ENCODE results near the gene LAMC1.

The LAMC1 gene

DNA sequence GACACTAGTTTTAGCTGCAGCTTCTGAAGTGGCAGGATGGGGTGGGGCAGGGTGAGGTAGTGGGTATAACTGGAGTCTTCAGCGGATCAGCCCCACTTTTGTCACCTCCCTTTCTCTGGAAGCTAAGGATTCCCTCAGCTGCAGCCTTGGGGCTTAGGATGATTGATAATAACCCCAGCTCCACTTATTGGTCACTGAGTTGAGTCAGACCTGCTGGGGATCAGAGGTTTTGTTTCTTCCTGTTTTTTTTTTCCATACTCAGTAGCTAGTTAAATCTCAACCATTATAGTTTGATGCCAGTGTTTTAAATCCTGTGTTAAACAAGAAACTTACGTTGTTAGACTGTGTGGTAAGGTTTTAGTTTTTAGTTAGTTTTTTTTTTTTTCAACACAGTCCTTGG is 57.2 kb downstream of the LAMC1 start:
- no peak for DNase-seq (ENCODE audit: low spot score)

DNA sequence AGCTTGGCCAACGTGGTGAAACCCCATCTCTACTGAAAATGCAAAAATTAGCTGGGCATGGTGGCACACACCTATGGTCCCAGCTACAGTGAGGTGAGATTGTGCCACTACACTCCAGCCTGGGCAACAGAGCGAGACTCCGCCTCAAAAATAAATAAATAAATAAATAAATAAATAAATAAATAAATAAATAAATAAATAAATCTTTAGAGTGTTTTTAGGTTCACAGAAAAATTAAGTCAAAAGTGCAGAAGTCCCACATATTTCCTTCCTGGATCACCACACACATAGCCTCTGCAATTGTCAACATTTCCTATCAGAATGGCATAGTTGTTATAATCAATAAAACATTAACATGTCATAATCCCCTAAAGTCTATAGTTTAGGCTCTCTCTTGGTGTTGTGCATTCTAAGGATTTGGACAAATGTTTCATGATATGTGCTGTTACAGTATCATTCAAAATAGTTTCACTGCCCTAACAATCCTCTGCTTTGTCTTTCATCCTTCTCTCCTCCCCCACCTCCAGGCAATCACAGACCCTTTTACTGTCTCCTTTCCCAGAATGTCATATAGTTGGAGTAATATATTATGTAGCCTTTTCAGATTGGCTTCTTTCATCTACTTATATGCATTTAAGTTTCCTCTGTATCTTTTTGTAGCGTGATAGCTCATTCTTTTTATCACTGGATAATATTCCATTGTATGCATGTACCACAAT is 58.3 kb downstream of the LAMC1 start:
- DNase-seq (ENCODE audit: low spot score): no peak

DNA sequence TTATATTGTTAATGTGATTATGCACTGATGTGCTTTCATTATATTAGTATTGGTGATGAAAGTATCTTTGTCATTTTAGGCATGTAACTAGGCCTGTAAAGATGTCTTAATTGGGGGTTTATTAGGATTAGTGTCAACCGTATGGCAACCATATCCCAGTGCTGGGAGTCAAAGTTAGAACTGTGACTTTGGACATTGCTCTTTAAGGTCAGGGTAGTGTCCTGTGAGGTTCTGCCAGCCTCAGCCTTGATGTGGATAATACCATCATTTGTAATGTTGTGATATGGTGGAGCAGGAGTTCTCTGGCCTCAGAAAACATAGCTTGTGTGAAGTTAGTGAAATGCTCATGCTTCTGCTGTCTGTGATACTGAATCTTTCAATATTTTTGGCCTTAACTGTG is 59.4 kb downstream of the LAMC1 start:
- DNase-seq (ENCODE audit: low spot score): no peak

DNA sequence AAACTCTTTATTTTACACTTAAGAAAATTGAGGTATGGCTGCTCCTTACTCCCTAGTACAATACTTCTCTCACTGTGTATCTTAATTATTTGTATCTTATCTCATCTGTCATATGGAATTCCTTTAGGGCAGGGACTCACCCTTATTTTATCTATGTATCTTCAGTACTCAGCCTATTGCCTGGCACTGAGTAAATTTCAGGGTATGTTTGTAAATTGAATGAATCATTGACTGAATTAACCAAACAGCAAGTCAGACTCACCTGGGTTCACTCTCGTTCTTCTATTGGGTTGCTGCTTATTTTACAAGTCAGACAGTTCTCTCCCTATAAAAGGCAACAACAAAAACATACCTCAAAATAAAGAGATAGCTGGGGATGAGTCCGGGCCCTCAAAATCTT is 63.8 kb downstream of the LAMC1 start:
- DNase-seq (ENCODE audit: low spot score): no peak

DNA sequence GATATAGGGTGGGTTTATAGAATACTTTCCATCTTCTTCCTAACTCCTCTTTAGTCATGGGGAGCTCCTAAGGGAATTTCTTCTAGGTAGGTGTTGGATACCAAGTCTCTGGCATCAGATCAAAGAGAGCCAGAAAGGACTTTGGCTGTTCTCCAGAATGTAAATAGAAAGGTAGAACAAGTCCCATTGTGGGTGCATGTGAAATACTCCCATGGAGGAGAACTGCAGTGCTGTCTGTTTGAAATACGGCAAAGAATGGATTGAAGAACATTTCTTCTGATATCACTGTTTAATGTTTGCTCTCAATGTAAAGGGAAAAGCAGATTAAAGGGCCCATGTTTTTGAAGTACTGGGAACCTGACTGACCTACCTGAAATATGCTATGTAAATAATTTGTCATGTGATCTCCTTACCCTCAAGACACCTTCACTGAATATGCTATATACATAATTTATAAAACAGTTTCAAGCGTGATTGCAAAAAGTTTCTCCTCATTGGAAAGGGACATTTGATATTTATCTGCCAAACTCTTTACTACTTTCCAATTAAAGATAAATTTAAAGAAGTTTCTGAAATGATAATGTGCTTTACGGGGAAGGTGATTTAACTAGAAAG is 65.9 kb downstream of the LAMC1 start:
- peak; percentile 19 for DNase-seq (ENCODE audit: low spot score)

DNA sequence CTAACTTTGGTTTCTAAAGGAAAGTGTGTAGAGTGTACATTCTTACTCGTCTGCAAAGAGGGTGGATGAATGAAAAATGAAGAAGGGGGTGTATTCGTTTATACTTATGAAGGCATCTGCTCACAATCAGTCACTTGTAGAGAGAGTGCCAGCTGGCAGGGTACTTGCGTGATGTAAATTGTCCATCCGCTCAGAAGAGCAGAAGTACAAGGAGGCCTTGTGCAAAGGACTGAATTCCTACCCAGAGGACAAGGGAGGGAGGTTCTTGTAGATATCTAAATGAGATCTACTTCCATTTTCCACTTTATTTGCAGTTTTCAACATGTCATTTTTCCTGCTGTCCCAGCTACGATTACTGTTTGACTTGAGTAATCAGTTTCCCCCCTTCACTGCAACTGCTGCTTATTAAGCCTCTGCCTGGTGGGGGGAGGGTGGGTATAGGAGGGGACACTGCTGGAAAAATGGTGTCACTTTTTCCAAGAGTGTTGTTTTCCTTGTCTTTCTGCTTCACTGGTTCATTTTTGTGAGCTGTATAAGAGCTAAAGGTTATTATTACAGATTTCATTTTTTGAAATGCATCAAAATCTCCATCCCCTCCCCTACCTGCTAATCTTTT is 67.3 kb downstream of the LAMC1 start:
- DNase-seq (ENCODE audit: low spot score): no peak

DNA sequence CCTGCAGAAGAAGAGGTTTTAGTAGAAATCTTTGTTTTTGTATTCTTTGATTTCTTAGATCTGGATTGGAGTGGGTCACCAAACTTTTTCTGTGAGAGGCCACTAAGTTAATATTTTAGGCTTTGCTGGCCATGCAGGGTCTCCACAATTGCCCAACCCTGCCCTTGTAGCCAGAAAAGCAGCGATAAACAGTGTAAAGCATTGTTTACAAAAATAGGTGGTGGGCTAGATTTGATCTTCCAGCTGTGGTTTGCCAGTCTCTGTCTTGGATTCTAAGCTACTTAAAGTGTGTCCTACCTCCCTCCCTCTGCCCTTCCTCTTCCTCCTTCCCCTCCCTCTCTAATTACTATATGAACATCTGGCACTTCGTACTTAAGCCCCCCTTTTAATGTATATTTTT is 68.0 kb downstream of the LAMC1 start:
- DNase-seq (ENCODE audit: low spot score): no peak

DNA sequence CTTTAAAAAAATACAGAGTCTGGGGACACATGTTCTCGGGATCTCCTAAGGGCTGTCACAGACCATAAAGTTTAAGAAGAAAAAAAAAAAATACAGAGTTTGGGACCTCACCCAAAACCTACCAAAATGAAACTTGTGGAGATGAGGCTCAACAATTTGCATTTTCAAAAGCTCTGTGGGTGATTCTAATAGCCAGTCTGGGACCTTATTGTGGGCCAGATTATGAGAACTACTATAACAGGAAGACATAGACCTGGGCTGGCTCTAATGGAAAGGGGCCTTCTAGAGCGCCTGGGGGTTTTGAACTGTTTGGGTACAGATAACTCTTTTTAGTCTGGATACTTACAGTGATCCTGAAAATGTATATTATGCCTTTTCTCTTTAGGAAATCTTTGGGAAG is 69.1 kb downstream of the LAMC1 start:
- DNase-seq (ENCODE audit: low spot score): no peak

DNA sequence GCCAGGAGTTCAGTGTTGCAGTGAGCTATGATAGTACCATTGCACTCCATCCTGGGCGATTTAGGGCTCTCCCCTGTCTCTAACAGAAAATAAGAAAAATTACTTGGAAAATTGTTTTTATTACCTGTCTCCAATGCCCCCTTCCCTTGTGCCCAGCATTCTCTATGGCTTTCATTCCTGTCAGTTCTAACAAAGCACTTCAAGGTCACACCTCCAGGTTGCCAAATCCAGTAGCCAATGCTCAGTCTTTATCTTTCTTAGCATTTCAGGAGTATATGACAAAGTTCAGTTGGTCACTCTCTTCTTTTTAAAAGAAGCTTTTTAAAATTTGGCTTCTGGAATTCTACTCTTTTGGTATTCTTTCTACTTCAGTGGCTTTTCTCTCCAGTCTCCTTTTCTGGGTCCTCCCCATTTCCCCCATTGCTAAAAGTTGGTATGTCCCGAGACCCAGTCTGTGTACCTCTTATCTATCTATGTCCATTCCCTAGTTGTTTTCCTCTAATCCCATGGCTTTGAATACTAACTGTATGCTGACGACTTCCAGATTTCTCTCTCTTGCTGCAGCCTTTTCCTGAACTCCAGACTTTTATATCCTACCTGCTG is 69.9 kb downstream of the LAMC1 start:
- no peak for DNase-seq (ENCODE audit: low spot score)

DNA sequence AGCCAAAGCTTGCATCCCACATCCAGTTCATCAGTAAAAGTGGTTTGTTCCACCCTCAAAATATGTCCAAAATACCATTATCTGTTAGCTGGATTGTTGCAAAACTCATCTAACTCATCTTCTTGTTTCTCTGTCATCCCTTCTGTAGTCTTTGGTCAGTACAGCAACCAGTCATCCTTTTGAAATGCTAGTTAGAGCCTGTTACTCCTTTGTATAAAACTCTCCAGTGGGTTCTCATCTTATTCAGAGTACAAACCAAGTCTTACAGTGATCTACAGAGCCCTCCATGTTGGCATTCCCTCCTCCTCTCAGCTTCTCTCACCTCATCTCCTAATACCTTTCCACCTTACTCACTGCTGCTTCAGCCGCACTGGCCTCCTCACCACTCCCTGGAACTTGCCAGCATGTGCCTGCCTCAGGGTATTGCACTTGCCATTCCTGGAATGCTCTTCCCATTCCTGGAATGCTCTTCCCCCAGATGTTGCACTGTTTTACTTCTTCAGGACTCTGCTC is 70.6 kb downstream of the LAMC1 start:
- DNase-seq (ENCODE audit: low spot score): no peak

DNA sequence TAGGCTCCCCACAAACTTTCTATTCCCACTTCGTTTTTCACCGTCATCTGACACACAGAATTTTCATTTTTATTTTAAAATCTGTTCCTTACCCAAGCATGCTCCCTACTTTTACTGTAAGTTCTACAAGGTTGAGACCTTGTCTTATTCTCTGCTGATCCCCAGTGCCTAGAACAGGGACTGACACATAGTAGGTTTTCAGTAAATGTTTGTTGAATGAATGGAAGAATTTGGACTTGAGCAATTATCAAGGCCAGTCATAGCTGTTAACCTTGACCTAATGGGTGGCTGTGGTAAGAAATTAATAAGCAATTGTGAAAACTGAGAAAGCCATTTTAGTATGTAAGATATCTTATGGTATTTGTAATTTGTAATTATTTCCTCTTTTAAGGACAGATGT is 71.1 kb downstream of the LAMC1 start:
- no peak for DNase-seq (ENCODE audit: low spot score)

DNA sequence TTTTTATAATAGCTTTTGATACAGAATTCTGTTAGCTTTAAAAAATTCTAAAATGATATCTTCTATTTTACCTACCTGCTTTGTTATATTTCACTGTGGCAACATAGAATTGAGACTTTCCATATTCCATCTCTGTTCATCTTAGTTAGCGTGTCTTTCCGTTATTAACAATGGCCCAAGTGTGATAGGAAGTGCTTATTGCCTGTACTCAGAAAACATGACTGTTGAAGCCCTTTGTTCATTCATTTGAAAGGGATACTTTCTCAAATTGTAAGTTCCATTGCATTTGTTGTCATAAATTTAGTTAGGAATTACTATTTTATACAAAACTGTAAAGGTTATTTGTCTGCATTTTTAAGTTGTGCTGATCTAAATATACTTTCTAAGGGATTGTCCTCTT is 73.1 kb downstream of the LAMC1 start:
- no peak for DNase-seq (ENCODE audit: low spot score)

DNA sequence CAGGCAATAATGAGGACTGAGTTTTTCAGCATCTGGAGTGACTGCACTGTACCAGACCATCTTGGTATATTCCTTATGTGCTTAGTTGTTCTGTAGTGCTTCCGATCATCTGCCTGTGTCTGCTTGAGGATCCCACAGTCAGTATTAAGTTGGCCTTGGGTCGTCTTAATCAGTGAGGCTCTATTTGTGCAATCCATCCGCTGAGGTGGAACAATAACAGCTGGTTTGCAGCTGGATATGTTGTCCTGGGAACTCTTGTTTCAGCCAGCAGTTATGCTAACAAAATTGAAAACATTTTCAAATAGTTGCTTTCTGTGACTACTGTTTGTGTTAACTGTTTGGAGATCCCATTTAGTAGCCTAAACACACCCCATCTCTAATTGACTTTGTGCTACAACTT is 73.7 kb downstream of the LAMC1 start:
- no peak for DNase-seq (ENCODE audit: low spot score)

DNA sequence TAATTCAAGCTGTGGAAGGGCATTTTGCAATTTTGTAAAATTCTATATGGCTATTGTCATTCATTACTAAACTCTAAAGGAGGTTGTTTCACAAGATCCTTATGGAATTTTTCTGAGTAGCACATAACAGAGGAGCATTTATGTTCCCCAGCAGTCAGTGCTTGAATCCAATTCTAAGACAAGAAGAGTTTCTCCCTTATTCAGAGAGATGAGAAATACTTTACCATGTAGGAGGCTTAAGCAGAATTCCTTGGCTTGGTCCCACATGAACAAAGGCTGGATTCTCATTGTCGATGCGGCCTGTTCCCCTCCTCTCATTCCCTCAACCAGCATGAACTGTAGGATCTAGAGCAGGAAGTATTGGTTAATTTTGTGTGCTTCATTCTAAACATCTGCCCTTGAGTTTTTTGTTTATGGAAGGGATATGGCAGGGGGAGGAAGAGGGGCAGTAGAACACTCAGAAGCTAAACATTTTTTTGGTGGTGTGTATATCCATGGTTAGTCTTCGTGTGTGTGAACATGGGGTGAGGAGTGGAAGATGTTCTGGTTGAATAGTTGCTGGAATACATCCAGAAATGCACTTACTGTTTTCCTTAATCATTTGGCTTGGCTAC is 74.3 kb downstream of the LAMC1 start:
- no peak for DNase-seq (ENCODE audit: low spot score)

DNA sequence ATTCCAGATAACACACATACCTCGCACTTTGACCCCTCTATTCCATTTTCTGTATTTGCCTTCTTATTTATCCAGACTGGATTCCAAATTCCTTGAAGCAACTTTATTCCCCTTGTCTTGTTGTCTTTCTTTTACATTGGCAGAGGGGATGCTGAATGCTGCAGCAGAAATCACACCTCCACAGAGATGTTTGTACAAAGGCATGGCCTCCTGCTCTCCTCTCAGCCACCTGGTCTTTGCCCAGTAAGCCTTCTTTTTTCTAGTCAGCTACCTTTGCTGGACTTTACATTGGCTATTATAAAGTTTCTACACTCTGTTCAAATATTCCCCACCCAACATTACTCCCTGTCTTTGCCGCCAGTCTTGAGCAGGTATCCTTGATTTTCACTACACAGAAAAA is 75.1 kb downstream of the LAMC1 start:
- DNase-seq (ENCODE audit: low spot score): no peak

DNA sequence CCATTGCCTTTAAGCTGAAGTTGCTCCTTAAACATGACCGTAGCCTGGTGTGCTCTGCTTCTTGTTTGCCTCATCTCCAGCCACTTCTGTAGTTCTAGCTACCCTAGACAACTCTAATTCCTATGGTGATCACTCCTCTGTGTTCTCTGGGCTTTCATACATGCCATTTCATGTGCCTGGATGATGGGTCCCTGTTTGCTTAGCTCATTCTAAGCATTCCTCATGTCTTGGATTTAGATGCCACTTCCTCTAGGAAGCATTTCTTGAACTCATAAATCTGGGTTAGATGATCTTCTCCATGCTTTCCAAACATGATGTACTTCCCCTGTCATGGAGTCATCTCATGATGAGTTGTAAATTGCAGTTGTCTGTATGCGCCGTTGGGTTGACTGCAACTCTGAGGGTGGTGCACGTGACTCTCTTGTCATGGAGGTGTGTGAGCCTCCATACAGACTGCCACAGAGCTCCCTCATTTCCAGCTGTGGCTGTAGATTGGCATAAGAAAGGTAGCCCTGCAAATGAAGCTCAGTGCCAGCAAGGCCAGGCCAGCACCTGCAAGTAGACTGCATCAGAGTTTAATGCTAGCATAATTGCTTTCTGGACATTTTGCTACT is 77.2 kb downstream of the LAMC1 start:
- no peak for DNase-seq (ENCODE audit: low spot score)

DNA sequence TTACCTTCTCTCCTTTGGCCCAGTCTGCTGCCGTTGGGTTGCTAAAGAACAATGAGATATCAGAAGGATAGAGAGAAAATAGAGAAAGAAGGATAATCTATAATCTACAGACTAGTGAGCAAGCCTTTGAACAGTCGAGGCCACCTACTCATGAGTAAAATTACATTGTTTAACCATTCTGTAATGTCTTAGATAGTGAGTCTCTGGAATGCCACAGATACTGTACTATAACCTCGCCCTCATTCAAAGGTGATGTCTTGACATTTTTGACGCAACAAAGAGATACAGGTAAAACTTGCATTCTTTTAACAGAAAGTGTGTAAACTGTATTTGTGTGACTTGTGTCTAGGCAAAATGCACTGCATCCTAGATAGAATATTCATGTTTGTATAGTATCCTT is 77.9 kb downstream of the LAMC1 start:
- DNase-seq (ENCODE audit: low spot score): no peak

DNA sequence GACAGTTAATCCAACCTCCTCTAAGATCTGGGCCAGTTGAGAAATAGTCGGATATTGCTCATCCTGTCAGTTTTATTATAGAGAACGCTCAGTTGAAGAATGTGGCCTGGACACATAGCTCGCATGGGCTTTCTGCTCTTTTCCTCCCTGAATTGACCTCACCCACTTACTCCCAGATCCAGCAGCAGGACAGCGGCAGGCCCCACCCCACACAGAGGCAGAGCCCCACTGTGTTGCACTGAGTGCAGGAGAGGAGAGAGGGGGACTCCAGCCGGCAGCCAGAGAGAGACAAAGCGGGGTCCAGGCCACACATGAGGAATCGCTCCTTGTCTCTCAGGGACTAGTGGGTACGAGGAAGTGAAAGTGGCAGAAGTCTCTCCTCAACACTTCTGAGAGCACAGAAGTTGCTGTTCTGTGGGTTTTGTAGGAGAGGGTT is 78.6 kb downstream of the LAMC1 start:
- DNase-seq (ENCODE audit: low spot score): no peak

DNA sequence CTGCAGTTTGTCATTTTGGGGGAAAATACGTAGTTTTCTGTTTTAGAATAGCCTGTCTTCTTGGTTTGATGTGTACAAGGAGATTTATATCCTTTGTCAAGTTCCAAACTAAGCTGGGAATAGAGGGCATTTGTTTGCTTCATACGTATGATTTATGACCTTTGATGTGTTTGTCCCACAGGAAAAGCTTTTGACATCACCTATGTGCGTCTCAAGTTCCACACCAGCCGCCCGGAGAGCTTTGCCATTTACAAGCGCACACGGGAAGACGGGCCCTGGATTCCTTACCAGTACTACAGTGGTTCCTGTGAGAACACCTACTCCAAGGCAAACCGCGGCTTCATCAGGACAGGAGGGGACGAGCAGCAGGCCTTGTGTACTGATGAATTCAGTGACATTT is 79.9 kb downstream of the LAMC1 start:
- DNase-seq (ENCODE audit: low spot score): no peak

DNA sequence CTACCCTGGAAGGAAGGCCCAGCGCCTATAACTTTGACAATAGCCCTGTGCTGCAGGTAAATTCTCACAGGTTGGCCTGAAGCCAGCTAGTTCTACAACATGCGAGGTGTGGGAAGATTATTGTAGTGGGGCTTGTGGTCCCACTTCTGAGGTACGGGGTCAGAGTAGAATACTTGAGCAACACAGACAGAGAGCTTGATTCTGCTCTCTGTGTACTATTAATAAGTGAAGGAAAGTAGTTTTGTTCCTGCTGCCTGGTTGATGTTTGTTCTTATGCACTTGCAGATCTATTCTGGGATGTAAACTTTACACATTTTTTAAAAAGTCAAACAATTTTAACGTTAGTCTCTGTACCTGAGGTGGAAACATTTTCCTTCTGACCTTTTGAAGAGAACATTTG is 80.4 kb downstream of the LAMC1 start:
- DNase-seq (ENCODE audit: low spot score): no peak

DNA sequence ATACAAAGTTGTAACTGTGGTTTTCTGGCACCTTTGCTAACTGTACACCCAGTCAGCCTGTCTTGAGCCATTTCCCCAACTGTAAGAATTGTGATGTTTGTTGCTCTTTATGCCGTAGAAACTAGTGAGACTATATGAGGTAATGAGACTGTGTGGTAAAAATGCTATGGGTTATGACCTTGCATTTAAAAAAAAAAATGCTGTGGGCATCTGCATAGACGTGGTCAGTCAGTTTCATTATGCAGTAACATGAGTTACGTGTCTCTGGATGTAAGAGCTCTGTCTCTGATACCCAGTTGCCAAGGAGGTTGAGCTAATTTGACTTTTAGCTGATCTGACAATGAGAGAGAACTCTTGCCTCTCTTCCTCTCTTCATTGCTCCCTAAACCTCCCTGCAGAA is 82.2 kb downstream of the LAMC1 start:
- DNase-seq (ENCODE audit: low spot score): no peak

DNA sequence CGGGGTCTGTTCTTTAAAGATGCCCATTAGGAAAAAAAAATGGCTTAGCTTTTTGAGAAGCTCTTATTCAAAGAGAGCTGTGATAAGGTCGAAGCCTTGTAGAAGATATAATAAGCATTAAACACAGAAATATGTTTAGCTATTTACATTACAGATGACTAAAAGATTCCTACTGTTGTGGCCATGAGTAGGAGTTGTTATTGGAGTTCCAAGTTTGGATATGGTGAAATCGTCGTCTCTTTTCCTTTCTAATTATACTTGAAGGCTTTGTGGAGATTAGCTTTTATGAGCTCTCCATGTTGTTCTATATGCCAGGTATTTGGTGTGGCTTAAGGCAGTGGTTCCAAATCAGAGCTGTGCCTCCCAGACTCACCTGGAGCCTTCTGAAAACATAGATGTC is 82.9 kb downstream of the LAMC1 start:
- no peak for DNase-seq (ENCODE audit: low spot score)
